HG03103 (cell line): ENCODE results near the gene UBE4B.

Experiments
- ATAC-seq: cut with Tn5 transposase; IDR thresholded peaks from one replicate; pipeline ENCODE4 v1.9.1; 2021; ENCODE audit warnings: low read depth; ENCODE audit not compliant: unreplicated experiment

The UBE4B gene

DNA sequence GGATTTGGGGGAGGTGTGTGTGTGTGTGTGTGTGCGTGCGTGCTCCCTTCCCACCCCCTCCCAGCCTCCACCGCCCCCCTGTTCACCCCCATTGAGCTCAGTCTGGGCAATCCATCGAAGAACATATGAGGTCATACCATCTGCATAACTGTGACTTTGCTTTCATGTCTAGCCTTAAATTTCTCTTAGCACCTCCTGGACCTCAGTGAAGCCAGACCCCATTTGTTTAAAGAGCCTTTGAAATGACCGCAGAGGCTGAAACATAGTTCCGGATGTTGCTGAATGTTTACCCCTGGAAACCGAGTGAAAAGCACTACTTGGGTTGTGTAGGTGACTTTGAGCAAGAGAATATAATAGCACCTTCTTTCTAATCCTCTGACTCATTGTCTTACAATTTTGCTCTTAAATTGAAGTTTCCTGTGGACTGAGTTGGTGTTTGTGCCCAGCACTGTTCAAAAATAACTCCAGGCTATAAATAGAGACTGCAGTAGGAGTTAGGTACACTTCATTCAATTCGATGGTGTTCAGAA lies 75.4 kb downstream of the UBE4B start:
- no peak for ATAC-seq

DNA sequence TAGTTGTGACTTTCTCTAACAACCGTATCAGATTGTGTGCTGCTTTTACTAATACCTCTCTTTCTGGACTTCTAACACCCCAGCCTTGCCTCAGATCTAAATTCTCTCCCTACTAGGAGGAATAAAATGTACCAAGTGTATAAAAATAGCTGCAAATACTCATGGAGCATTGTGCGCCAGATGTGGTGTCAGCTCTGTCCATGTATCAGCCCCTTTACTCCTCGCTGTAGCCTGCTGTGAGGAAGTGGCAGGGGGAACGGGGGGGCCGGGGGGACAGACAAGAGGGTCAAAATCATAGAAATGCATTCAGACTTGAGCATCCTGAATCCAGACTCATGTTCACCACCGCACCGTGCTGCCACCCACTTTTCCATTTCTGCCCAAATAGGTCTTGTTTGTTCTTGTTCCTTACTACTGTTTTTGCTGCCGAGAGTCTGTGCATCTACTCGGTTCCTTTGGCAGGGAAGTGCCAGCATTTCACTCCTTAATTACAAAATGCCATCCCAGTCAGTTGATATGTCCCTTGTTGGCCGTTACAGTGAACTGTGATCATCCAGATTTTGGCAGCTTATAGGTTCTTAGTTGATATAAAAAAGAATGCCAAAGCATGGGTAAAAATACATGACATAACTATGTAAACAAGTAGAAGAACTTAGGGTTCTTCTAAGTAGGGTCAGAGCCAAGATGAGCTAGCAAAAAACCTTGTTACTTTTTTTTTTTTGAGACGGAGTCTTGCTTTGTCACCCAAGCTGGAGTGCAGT lies 76.4 kb downstream of the UBE4B start:
- ATAC-seq = no peak

DNA sequence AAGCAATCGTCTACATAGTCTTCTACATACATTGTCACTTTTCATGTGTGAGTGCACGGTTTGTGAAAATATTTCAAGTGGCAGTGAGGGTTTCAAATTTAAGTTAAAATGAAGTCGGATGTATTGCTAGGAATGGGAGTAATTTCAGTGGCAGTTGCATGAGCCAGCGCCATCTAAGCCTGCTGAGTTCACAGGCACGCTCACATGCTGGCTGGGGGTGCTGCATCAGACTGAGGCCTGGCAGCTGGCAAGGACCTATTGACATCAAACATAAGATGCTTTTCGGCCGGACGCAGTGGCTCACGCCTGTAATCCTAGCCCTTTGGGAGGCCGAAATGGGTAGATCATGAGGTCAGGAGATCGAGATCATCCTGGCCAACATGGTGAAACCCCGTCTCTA lies 80.7 kb downstream of the UBE4B start:
- ATAC-seq = no peak

DNA sequence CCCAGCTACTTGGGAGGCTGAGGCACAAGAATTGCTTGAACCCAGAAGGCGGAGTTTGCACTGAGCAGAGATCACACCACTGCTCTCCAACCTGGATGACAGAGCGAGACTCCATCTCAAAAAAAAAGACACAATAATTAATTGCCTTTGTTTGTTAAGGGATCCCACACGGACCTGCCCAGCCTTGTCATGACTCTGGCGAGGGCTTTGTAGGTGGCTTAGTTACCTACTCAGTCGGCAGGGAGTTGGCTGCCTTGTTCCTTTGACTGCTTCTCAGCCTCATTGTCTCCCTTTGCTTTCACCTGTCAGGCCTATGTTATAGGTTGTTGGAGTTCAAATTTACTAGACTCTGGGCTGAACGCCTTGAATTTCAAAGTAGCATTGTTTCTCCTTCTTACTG lies 82.0 kb downstream of the UBE4B start:
- ATAC-seq = no peak

DNA sequence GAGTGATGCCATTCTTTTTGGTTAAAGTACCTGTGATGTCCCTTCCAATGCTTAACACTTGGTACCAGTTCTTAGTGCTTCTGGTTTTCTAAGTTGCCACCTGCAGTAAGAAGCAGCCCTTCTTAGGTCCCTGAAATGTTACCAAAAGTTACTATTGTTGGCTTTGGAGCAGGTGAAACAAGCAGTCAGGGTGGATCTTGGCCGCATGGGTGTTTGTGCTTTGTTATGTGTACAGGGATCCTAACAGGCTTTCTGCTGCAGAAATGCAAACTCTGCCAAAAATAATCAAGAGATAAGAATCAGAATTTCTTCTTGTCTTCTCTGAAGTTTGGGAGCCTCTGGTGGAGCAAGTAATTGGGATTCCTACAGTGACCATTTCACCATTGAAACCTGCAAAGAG lies 84.4 kb downstream of the UBE4B start:
- ATAC-seq = no peak

DNA sequence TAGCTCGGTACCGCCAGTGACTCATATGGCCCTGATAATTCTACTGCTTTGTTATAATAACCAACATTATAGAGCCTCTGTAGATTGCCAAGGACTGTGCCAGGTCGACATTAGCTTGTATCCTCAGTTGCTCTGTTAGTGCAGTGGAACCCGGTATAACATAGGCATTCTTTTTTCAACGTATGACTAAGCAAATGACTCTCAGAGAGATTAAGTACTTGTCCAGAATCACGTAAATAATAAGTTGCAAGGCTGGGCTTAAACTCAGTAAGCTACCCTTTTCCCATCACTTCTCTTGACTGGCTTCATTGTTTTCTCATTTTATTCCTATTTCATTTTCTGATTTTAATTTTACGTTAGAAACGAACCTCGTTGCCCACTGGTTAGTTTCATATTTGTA lies 85.1 kb downstream of the UBE4B start:
- no peak for ATAC-seq

DNA sequence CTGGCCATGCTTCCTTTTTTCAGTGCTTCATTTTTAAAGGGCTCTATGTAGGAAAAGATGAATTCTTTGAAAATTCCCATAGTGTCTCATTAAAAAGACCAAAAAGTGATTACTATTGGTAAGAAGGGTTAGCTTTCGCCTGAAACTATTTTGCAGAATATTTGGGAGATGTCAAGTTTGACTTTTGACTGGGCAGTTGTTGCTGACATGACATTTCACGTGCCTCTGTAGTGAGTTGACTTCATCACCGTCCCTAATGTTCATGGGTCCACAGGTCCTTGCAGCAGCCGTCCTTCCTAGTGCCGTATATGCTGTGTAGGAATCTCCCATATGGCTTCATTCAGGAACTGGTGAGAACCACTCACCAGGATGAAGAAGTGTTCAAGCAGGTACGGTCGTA lies 88.9 kb downstream of the UBE4B start:
- ATAC-seq = no peak

DNA sequence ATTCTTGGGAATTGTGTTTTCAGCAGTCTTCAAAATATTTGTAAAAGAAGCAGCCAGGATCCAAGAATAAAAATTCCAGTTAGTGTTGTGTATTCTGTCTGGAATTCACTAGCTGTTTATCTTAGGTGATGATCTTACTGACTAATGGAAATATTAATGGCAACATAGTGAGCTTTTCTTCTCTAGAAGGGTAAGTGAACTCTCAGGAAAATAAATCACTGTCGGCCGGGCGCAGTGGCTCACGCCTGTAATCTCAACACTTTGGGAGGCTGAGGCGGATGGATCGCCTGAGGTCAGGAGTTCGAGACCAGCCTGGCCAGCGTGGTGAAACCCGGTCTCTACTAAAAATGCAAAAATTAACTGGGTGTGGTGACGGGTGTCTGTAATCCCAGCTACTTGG lies 90.2 kb downstream of the UBE4B start:
- no peak for ATAC-seq

DNA sequence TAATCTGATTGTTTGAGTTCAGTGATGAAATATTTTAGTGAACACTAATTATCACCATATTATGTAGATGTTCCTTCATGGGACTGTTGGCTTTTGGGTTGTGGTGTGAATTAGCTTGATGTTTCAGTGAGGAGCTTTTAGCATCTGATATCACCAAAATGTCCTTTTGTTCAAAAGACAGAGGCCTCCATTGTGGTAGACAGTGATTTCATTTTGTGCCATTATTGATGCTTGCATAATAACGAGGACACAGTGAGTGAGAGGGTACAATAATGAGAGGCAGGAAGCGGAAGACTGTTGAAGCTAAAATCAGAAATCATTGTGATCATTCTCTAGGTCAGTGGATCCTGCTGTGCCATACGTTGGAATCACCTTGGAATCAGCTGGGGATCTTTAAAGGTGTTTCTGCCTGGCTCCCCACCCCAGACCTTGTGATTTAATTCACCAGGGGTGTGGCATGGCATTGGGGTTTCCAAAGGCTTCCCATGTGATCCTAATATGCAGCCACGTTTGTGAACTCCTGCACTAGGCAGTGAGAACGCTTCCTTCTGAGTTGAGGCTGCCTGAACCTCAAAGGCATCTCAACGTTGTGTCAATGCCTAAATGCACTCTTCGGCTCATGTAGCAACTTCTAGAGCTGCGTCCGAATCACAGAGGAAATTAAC lies 95.5 kb downstream of the UBE4B start:
- no peak for ATAC-seq

DNA sequence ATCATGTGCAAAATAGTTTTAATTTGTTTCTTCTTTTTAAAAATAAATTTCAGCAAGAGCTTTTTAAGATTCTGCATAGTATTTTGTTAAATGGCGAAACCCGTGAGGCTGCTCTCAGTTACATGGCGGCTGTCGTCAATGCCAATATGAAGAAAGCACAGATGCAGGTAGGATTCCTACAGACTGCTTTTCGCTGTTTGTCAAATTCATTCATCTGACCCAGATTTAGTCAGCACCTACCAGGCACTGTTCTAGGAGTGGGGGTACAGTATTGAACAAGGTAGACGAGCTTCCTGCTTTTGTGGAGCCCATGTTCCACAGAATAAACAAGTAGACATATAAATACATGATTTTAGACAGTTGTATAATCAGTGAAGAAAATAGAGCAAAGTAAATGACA lies 99.6 kb downstream of the UBE4B start:
- ATAC-seq = no peak

DNA sequence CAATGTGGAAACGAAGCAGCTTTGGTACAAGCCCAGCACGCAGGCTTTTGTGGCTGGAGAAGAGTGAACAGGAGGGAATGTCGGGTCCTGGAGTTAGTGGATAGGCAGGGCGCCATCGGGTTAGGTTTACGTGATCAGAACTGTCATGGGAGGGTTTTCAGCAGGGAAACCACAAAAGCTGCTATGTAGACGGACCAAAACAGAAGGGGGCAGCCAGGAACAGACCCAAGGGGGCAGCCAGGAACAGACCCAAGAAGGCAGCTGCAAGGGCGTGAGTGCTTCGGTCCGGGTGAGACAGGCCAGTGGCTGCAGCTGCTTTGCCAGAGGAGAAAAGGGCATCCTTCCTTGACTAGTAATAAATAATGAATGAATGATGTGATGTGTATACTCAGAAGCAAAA lies 100.1 kb downstream of the UBE4B start:
- ATAC-seq = no peak

DNA sequence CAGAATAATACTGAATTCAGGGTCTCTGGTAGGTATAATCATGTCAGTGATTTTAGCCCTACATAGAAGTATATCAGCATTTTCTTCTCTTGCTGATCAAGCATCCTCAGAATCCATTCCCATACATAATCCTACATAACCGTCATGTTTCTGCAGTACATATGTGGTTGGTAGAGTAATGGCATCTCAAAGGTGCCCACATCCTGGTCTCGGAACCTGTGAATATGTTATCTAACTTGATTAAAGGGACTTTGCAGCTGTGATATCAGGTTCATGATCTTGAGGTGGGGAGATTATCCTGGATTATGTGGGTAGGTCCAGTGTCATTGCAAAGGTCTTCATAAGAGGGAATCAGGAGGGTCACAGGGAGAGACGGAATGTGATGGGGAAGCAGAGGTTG lies 108.2 kb downstream of the UBE4B start:
- ATAC-seq = no peak

DNA sequence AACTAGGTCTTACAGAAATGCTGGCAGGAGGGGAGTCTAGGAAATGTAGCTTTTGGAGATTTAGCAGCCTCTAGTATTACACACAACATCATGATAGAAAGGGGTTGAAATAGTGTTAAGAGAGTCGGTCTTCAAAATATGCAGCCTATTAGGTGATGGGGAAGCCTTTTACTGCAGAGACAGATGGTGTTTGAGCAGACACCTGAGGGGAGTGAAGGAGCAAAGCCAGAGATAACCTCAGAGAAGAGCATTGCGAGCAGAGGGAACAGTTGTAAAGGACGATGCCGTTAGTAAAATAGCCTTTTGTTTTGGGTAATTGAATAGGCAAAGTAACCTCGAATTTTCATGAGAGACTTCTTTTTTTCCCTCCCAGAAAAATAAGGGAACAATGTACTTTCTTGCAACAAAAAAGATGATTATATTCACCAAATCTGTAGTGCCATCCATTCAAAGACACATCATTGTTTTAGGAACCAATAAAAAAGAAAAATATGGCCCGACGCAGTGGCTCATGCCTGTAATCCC lies 111.3 kb downstream of the UBE4B start:
- no peak for ATAC-seq

DNA sequence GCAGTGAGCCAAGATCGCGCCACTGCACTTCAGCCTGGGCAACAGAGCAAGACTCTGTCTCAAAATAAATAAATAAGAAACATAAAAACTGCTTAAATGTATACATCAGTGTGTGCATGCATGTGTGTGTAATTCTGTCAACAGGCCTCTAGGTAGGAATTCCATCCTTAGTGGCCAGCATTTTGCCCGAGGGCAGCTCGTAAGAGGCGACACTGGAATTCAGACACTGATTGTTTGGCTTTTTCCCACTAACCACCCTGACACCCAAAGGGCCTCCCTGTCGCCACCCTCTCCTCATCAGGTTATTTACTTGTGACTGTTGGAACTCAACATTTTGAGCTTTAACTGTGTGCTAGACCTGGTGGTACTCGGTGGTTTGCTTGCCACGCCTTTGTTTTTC lies 113.6 kb downstream of the UBE4B start:
- no peak for ATAC-seq

DNA sequence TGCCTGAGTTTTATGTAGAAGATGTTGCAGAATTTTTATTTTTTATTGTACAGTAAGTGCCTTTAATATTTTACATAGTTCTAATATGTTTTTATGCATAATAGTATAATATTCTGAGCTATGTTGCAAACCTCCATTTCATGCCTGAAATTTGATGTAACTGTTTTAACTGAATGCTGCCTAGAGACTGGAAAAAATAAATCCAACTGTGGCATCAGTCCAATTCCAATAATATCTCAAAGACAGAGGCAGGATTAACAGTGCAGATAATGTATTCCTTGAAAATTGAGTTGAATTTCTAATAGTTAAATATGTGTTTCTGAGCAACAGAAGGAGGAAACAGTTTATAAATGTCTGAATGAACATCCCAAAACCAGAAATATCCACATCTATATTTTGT lies 116.5 kb downstream of the UBE4B start:
- no peak for ATAC-seq

DNA sequence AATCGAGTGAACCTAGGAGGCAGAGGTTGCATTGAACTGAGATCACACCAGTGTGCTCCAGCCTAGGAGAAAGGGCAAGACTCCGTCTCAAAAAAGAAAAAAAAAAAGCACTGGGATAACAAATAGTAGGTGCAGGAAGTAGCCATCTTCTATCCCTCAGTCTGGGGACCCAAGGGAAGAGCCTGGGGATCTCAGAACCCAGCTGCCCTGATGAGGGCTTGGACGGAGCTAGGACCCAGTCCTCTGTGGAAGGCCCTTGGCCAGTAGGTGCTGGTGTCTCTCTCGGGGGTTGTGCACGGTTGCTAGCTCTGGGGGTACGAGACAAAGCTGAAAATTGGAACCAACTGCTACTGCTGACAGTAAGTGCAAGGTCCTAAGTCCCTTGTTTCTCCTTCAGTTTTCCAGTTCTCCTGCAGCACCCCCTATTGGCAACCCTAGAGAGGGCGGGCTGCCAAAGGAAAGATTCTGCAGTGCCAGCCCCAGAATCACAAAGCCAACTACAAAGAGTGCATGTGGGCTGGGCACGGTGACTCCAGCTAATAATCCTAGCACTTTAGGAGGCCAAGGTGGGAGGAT lies 120.0 kb downstream of the UBE4B start:
- no peak for ATAC-seq

DNA sequence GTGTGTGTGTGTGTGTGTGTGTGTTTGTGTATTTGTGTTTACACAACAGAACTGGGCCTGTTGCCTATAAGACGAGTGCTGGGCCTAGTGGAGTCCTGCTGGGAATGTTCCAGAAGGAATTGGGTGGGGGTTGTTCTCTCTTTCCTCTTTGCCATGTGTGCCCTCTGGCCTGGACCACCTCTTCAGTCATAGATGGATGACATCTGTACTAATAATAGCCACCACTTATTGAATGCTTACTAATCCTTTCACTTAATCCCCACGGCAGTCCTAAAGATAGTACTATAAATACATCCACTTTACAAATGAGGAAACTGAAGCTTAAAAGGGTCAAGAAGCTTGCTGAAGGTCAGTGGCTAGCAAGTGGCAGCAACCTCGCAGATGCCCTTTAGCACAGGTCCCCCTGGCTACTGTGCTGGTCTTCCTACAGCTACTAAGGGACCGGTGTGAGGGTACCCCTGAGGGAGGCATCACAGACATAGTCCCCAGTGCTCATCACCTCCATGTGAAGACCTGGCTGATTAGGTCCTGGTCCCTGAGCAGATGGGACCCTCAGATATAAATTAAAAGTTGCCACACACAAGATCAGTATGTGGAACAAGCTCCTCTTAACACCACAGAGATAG lies 122.4 kb downstream of the UBE4B start:
- ATAC-seq = no peak

DNA sequence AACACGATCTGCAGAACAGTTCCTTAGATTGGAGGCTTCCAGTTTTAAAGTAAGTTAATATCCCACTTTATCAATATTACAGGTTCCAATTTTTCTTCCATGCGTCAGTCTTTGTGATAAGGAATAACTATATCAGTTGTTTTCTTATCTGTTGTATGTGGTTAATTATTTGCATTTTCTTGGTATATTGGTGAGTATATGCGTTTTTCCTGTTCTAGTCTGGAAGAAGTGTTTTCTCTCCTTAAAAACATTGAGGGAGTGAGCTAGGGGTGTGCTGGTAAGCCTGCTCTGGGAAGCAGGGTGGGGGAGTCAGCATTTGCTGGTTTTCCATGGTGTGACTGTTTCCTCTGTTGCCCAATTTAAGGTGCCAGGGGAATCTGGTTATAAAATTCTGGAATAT lies 127.4 kb downstream of the UBE4B start:
- no peak for ATAC-seq

DNA sequence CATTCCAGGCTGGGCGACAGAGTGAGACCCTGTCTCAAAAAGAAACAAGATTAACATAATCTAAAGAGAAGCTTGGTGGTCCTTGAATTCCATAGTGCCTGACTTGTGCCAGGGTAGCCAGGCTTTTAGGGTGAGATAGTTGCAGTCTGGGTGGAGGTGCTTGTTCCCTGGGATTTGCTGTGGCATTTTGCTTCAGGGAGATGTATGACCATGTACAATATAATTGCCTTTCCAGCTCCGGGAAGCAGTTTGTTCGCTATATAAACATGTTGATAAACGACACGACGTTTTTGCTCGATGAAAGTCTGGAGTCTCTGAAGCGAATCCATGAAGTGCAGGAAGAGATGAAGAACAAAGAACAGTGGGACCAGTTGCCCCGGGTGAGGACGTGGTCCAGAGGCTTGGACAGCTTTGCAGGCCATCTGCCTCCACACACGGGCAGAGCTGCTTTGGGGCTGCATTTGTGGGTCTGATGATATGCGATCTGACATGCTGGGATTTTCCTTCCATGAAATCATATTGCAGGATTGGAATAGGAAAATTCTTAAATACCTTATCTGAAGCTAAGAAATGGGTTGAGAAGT lies 128.2 kb downstream of the UBE4B start:
- ATAC-seq = no peak

DNA sequence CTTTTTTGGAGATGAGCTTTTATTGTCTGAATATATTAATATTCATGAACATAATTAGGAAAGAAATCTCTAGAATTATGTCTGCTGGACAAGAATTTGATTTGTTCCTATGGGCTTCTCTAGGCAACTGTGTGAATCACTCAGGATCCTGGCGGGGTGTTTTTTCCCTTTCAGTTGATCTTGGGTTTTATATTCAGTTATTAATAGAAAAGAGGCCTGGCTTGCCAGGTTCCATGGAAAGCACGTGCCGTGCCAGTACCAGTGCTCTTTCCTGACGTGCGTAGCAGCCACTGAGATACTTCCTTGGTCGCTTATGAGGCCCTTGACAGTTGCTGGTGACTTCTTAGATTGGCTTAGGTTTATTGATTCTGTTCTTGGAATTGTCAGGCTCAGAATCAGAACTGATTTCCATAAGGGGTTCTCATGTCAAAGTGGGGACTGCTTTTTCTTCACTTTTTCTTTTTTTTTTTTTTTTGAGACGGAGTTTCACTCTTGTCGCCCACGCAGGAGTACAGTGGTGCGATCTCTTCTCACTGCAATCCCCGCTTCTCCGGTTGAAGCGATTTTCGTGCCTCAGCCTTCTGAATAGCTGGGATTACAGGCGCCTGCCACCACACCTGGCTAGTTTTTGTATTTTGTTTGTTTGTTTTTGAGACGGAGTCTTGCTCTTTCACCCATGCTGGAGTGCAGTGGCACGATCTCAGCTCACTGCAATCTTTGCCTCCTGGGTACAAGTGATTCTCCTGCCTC lies 129.0 kb downstream of the UBE4B start:
- ATAC-seq = no peak
